ENCODE data around the gene SETD2. TPM values are rescaled to one million over a fixed set of nuclear protein-coding genes. Genes with fewer than 3 reads are reported as not detected.

The SETD2 gene
- total and polyA plus RNA-seq, 9 of the 15 experiments (the other 6 are each of a cell fraction or from before 2014, with no cell fraction given), result 8.2 to 44.0 (median 33.6) TPM

GRCh38 chr3:47016934-47017435 lies 146.9 kb downstream of the SETD2 start (continued):
- TF ChIP-seq CEBPZ (IDR thresholded peaks at IDR 0.05; ENCODE audit: borderline replicate concordance, low read depth, low read length) (no peak), ZNF174 (CRISPR knock-in tag; IDR thresholded peaks at IDR 0.05) (no peak), CBFA2T3 (IDR thresholded peaks at IDR 0.05) (peak; percentile 49), SUPT5H (IDR thresholded peaks at IDR 0.05) (no peak), ELF4 (CRISPR knock-in tag; IDR thresholded peaks at IDR 0.05) (no peak), SOX6 (IDR thresholded peaks at IDR 0.05) (peak; percentile 46), CUX1 (CRISPR knock-in tag; IDR thresholded peaks at IDR 0.05) (no peak), ZNF75A (CRISPR knock-in tag; IDR thresholded peaks at IDR 0.05) (no peak), CBX5 (IDR thresholded peaks at IDR 0.05; ENCODE audit: borderline replicate concordance, low read depth) (no peak), ZNF431 (CRISPR knock-in tag; IDR thresholded peaks at IDR 0.05) (no peak), ZNF511 (CRISPR knock-in tag; IDR thresholded peaks at IDR 0.05) (no peak), THAP7 (CRISPR knock-in tag; IDR thresholded peaks at IDR 0.05) (no peak), MEF2A (IDR thresholded peaks at IDR 0.05; ENCODE audit: control insufficient read depth, low read depth, low read length) (no peak), EHMT2 (IDR thresholded peaks at IDR 0.05) (no peak), ZNF408 (CRISPR knock-in tag; IDR thresholded peaks at IDR 0.05; ENCODE audit: low read depth) (no peak), MCM2 (IDR thresholded peaks at IDR 0.05; ENCODE audit: low read depth) (no peak), ZFP36 (IDR thresholded peaks at IDR 0.05; ENCODE audit: low read depth, low read length, partially characterized antibody) (no peak), NR1H2 (CRISPR knock-in tag; IDR thresholded peaks at IDR 0.05) (no peak), CEBPG (CRISPR knock-in tag; IDR thresholded peaks at IDR 0.05) (no peak), CEBPG (tag; conservative IDR thresholded peaks at IDR 0.05 in 1 of 2, IDR thresholded peaks at IDR 0.05 in 1 of 2) (no peak)
